CD4-positive, alpha-beta memory T cell (primary cell): ENCODE results near the gene INA. TPM values are rescaled to one million over a fixed set of nuclear protein-coding genes. Genes with fewer than 3 reads are reported as not detected.

ENCODE experiments used
- CTCF ChIA-PET: fragments of 350-600 bp; sonication (Branson Sonifier 250); formaldehyde crosslinking; loops from one replicate; lab custom pipeline; 2021; ENCODE audit warnings: inconsistent platforms; ENCODE audit not compliant: partially characterized antibody; lab: Charles Lee
- POLR2A ChIA-PET: fragments of 350-600 bp; sonication (Branson Sonifier 250); formaldehyde crosslinking; loops from one replicate; lab custom pipeline; 2021; ENCODE audit not compliant: partially characterized antibody; lab: Charles Lee
- DNase-seq, 5 donors: peaks; one replicate each; pipeline versions ENCODE4 v3.0.0 to v3.0.0-alpha.2; 2020 to 2022; ENCODE audit warnings: mixed read lengths in 1 of 5
- H3K27ac ChIP-seq: one replicate; pipeline ENCODE4 v1.7.0; 2013; ENCODE audit warnings: low read depth, low read length
- H3K27me3 ChIP-seq: 2 replicates; pipeline ENCODE4 v1.7.0; 2013; ENCODE audit warnings: mild to moderate bottlenecking, low read length, moderate library complexity; ENCODE audit not compliant: insufficient read depth
- H3K36me3 ChIP-seq: 2 replicates; pipeline ENCODE4 v1.7.0; 2013; ENCODE audit warnings: mild to moderate bottlenecking, low read length, moderate library complexity; ENCODE audit not compliant: insufficient read depth
- H3K4me1 ChIP-seq: 2 replicates; pipeline ENCODE4 v1.7.0; 2013; ENCODE audit warnings: mild to moderate bottlenecking, low read length, moderate library complexity; ENCODE audit not compliant: insufficient read depth
- H3K4me3 ChIP-seq, 2 donors: one replicate each; pipeline ENCODE4 v1.7.0; 2013; ENCODE audit warnings: low read length in 2 of 2, mild to moderate bottlenecking in 1 of 2
- H3K9me3 ChIP-seq, 2 donors: one replicate each; pipeline ENCODE4 v1.7.0; 2013; ENCODE audit warnings: low read length in 2 of 2, control low read depth in 1 of 2; ENCODE audit not compliant: control insufficient read depth in 1 of 2
- H3K27ac Mint-ChIP-seq, 7 donors: one replicate each; pipeline ENCODE4 v1.8.0; 2020 to 2021; ENCODE audit warnings: mixed read lengths in 7 of 7, mild to moderate bottlenecking in 6 of 7, inconsistent platforms in 3 of 7, moderate library complexity in 3 of 7
- H3K27me3 Mint-ChIP-seq, 2 donors: one replicate each; pipeline ENCODE4 v1.8.0; 2020 to 2021; ENCODE audit warnings: mixed read lengths in 2 of 2
- H3K36me3 Mint-ChIP-seq, 2 donors: one replicate each; pipeline ENCODE4 v1.8.0; 2020 to 2021; ENCODE audit warnings: mixed read lengths in 2 of 2, inconsistent platforms in 1 of 2, mild to moderate bottlenecking in 1 of 2
- H3K4me1 Mint-ChIP-seq, 4 donors: one replicate each; pipeline ENCODE4 v1.8.0; 2020 to 2021; ENCODE audit warnings: mixed read lengths in 4 of 4, mild to moderate bottlenecking in 1 of 4
- H3K4me3 Mint-ChIP-seq, 8 donors: one replicate each; pipeline ENCODE4 v1.8.0; 2020 to 2021; ENCODE audit warnings: mixed read lengths in 8 of 8, mild to moderate bottlenecking in 7 of 8, moderate library complexity in 6 of 8, inconsistent platforms in 3 of 8
- H3K9me3 Mint-ChIP-seq, 8 donors: one replicate each; pipeline ENCODE4 v1.8.0; 2020 to 2021; ENCODE audit warnings: mixed read lengths in 8 of 8, mild to moderate bottlenecking in 5 of 8, inconsistent platforms in 3 of 8, moderate library complexity in 1 of 8
- intact Hi-C: fragments of 100-400 bp; cut with micrococcal nuclease; formaldehyde crosslinking; loops from one replicate; pipeline ENCODE4 v1.15.1; 2023
- polyA plus RNA-seq, 2 donors: library from polyadenylated mRNA; unstranded; fragments of 300-500 nt; fragmentation: Illumina TruSeq; gene quantifications; one replicate each; pipeline ENCODE4 v1.2.3, GENCODE V29; 2021
- total RNA-seq, 2 experiments: library from RNA; stranded (reverse); gene quantifications; one replicate each; pipeline ENCODE4 v1.2.3, GENCODE V29; 2021

The INA gene
- total and polyA plus RNA-seq, 4 experiments from 2014 or later = not detected

- Mint-ChIP-seq H3K27ac (no peak overlapping the region), H3K9me3 (no peaks in the 10 kb centered on the region), H3K4me3 (no peak overlapping the region), H3K27me3 (no peaks in the 10 kb centered on the region), H3K4me1 (no peaks in the 10 kb centered on the region), H3K36me3 (peaks cover 18 to 47% of the 10 kb centered on the region in 2 donors)
- Histone ChIP-seq H3K27me3 (no peaks in the 10 kb centered on the region), H3K9me3 (no peaks in the 10 kb centered on the region), H3K4me1 (no peaks in the 10 kb centered on the region), H3K27ac (no peak overlapping the region), H3K4me3 (no peak overlapping the region), H3K36me3 (no peaks in the 10 kb centered on the region)
- no peak for DNase-seq
- POLR2A ChIA-PET = no interaction called here
- CTCF ChIA-PET = no interaction called here
- intact Hi-C loops = no loop called here
Measured at GRCh38 chr10:103310197-103310596, 33.3 kb downstream of the INA start.

- Mint-ChIP-seq H3K9me3 (no peaks in the 10 kb centered on the region), H3K4me3 (no peak overlapping the region), H3K27ac (no peak overlapping the region), H3K27me3 (no peaks in the 10 kb centered on the region), H3K4me1 (no peaks in the 10 kb centered on the region), H3K36me3 (peaks cover 21 to 39% of the 10 kb centered on the region in 2 donors)
- H3K4me3 ChIP-seq = no peak overlapping the region
- H3K36me3 ChIP-seq = no peaks in the 10 kb centered on the region
- H3K4me1 ChIP-seq = no peaks in the 10 kb centered on the region
- no peaks in the 10 kb centered on the region for H3K9me3 ChIP-seq
- ChIA-PET POLR2A (no interaction called here), CTCF (no interaction called here)
- no peak for DNase-seq
- no peaks in the 10 kb centered on the region for H3K27me3 ChIP-seq
- intact Hi-C loops = no loop called here
- no peak overlapping the region for H3K27ac ChIP-seq
Measured at GRCh38 chr10:103316087-103316486, 39.1 kb downstream of the INA start.

- H3K36me3 ChIP-seq = peaks cover 4% of the 10 kb centered on the region
- H3K9me3 Mint-ChIP-seq = no peaks in the 10 kb centered on the region
- H3K4me3 ChIP-seq = no peak overlapping the region
- H3K27me3 ChIP-seq = no peaks in the 10 kb centered on the region
- no peak overlapping the region for H3K27ac ChIP-seq
- no peak for DNase-seq
- H3K9me3 ChIP-seq = no peaks in the 10 kb centered on the region
- peaks cover 7 to 40% of the 10 kb centered on the region in 2 donors for H3K36me3 Mint-ChIP-seq
- peak overlapping the region in 2 of 7 donors; percentile 32 to 48 for H3K27ac Mint-ChIP-seq
- H3K4me3 Mint-ChIP-seq = no peak overlapping the region
- no peaks in the 10 kb centered on the region for H3K27me3 Mint-ChIP-seq
- CTCF ChIA-PET = no interaction called here
- intact Hi-C loops = no loop called here
- POLR2A ChIA-PET = no interaction called here
- no peaks in the 10 kb centered on the region for H3K4me1 Mint-ChIP-seq
- H3K4me1 ChIP-seq = no peaks in the 10 kb centered on the region
Measured at GRCh38 chr10:103327906-103328305, 51.0 kb downstream of the INA start.

- H3K9me3 ChIP-seq = no peaks in the 10 kb centered on the region
- H3K4me1 Mint-ChIP-seq = no peaks in the 10 kb centered on the region
- no peak overlapping the region for H3K27ac ChIP-seq
- H3K36me3 Mint-ChIP-seq = peaks cover 7 to 23% of the 10 kb centered on the region in 2 donors
- no peak overlapping the region for H3K4me3 ChIP-seq
- ChIA-PET CTCF (interaction anchor here (0.6 to 2.6 kb wide), 12 partner anchors 7 to 504 kb away, joined by 3 to 18 read pairs (median 5); partner anchors contain the start of genes ATP5MK, CNNM2, CYP17A1 and PDCD11), POLR2A (interaction anchor here (2.5 kb wide), 1 partner anchor 416 kb away, joined by 12 read pairs; the partner anchor contains the start of gene CNNM2)
- H3K27me3 Mint-ChIP-seq = no peaks in the 10 kb centered on the region
- no peak overlapping the region for H3K4me3 Mint-ChIP-seq
- no peaks in the 10 kb centered on the region for H3K9me3 Mint-ChIP-seq
- peak in 3 of 5 donors; percentile 7 to 22 (median 13) for DNase-seq
- no peak overlapping the region for H3K27ac Mint-ChIP-seq
- peaks cover 4% of the 10 kb centered on the region for H3K36me3 ChIP-seq
- intact Hi-C loops = loop anchor here (1.0 kb wide), 1 partner anchor 417 kb away; no protein-coding TSS in a partner anchor
- no peaks in the 10 kb centered on the region for H3K4me1 ChIP-seq
- no peaks in the 10 kb centered on the region for H3K27me3 ChIP-seq
Measured at GRCh38 chr10:103333934-103334520, 57.1 kb downstream of the INA start.

GRCh38 chr10:103334567-103334966 lies 57.6 kb downstream of the INA start:
- Mint-ChIP-seq H3K27ac (no peak overlapping the region), H3K36me3 (peaks cover 7 to 22% of the 10 kb centered on the region in 2 donors), H3K27me3 (no peaks in the 10 kb centered on the region), H3K4me1 (no peaks in the 10 kb centered on the region), H3K4me3 (no peak overlapping the region), H3K9me3 (no peaks in the 10 kb centered on the region)
- Histone ChIP-seq H3K4me1 (no peaks in the 10 kb centered on the region), H3K9me3 (no peaks in the 10 kb centered on the region), H3K36me3 (peaks cover 6% of the 10 kb centered on the region), H3K4me3 (no peak overlapping the region), H3K27me3 (no peaks in the 10 kb centered on the region), H3K27ac (no peak overlapping the region)
- ChIA-PET CTCF (interaction anchor here (0.6 to 2.6 kb wide), 8 partner anchors 9 to 504 kb away, joined by 3 to 18 read pairs (median 6); partner anchors contain the start of genes ATP5MK, CNNM2, CYP17A1 and PDCD11), POLR2A (interaction anchor here (2.5 kb wide), 1 partner anchor 417 kb away, joined by 12 read pairs; the partner anchor contains the start of gene CNNM2)
- no peak for DNase-seq
- intact Hi-C loops = loop anchor here (1.0 kb wide), 1 partner anchor 417 kb away; no protein-coding TSS in a partner anchor

GRCh38 chr10:103336370-103336769 lies 59.4 kb downstream of the INA start:
- Mint-ChIP-seq H3K4me1 (no peaks in the 10 kb centered on the region), H3K27me3 (no peaks in the 10 kb centered on the region)
- CTCF ChIA-PET = interaction anchor here (1.2 kb wide), 1 partner anchor 149 kb away, joined by 3 read pairs; no protein-coding TSS in a partner anchor

More at GRCh38 chr10:103336370-103336769, 59.4 kb downstream of the INA start:
- Histone ChIP-seq H3K36me3 (peaks cover 6% of the 10 kb centered on the region), H3K4me3 (no peak overlapping the region), H3K9me3 (no peaks in the 10 kb centered on the region), H3K27me3 (no peaks in the 10 kb centered on the region), H3K4me1 (no peaks in the 10 kb centered on the region), H3K27ac (no peak overlapping the region)
- no peaks in the 10 kb centered on the region for H3K9me3 Mint-ChIP-seq
- DNase-seq = no peak
- H3K27ac Mint-ChIP-seq = no peak overlapping the region
- intact Hi-C loops = no loop called here
- H3K36me3 Mint-ChIP-seq = peaks cover 4 to 23% of the 10 kb centered on the region in 2 donors
- no peak overlapping the region for H3K4me3 Mint-ChIP-seq
- POLR2A ChIA-PET = interaction anchor here (0.8 kb wide), 1 partner anchor 92 kb away, joined by 3 read pairs; no protein-coding TSS in a partner anchor
